OCI-LY7 (cell line): ENCODE results near the gene VN1R4.

ENCODE experiments used
- EZH2phosphoT487 ChIP-seq: fragments of 200-600 bp; sonication (generic); IDR thresholded peaks from 2 replicates; pipeline ENCODE4 v1.6.1; 2018; ENCODE audit warnings: low read depth, borderline replicate concordance, mild to moderate bottlenecking, mixed run types, antibody characterized with exemption, low read length, moderate library complexity, mixed read lengths
- TF ChIP-seq, protein P1 (sequence below): fragments of 200-600 bp; sonication (generic); conservative IDR thresholded peaks from 2 replicates; pipeline ENCODE4 v1.5.1; 2014; ENCODE audit warnings: mild to moderate bottlenecking, antibody characterized with exemption, low read length, moderate library complexity, mixed read lengths

DNA sequence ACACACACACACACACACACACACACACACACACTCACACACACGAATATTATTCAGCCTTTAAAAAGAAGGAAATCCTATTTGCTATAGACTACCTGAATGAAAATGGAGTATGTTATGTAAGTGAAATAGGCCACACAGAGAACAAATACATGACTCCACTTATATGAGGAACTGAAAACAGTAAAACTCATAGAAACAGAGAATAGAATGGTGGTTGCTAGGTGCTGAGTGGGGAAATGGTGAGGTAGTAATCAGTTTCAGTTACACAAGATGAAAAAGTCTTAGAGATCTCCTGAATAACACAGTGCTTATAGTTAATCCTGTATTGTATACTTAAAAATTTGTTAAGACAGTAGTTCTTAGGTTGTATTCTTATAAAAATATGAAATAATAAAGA is 21.0 kb downstream of the VN1R4 start:
- TF ChIP-seq, protein P1, sequence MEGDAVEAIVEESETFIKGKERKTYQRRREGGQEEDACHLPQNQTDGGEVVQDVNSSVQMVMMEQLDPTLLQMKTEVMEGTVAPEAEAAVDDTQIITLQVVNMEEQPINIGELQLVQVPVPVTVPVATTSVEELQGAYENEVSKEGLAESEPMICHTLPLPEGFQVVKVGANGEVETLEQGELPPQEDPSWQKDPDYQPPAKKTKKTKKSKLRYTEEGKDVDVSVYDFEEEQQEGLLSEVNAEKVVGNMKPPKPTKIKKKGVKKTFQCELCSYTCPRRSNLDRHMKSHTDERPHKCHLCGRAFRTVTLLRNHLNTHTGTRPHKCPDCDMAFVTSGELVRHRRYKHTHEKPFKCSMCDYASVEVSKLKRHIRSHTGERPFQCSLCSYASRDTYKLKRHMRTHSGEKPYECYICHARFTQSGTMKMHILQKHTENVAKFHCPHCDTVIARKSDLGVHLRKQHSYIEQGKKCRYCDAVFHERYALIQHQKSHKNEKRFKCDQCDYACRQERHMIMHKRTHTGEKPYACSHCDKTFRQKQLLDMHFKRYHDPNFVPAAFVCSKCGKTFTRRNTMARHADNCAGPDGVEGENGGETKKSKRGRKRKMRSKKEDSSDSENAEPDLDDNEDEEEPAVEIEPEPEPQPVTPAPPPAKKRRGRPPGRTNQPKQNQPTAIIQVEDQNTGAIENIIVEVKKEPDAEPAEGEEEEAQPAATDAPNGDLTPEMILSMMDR: no peak
- no peak for TF ChIP-seq EZH2phosphoT487
